Ovary (tissue), 3 donors: ENCODE measurements around the gene GJA4.

Experiments
- EP300 ChIP-seq: sonication (generic); formaldehyde crosslinking; IDR thresholded peaks from one replicate; pipeline ENCODE4 v1.6.1; 2017; ENCODE audit warnings: antibody characterized with exemption
- TF ChIP-seq, protein P1 (sequence below), 3 donors: fragments of 450-650 bp in 2 of 3; fragments of 200-600 bp in 1 of 3; IDR thresholded peaks; one replicate each; pipeline versions ENCODE4 v1.5.1 to v1.8.0; 2016 to 2022; ENCODE audit warnings: antibody characterized with exemption in 3 of 3, mild to moderate bottlenecking in 1 of 3
- donor health status: DM: no; HTN: no; CAD: no.

GRCh38 chr1:34743775-34744174 is 49.0 kb upstream of the GJA4 start:
- TF ChIP-seq, protein P1, sequence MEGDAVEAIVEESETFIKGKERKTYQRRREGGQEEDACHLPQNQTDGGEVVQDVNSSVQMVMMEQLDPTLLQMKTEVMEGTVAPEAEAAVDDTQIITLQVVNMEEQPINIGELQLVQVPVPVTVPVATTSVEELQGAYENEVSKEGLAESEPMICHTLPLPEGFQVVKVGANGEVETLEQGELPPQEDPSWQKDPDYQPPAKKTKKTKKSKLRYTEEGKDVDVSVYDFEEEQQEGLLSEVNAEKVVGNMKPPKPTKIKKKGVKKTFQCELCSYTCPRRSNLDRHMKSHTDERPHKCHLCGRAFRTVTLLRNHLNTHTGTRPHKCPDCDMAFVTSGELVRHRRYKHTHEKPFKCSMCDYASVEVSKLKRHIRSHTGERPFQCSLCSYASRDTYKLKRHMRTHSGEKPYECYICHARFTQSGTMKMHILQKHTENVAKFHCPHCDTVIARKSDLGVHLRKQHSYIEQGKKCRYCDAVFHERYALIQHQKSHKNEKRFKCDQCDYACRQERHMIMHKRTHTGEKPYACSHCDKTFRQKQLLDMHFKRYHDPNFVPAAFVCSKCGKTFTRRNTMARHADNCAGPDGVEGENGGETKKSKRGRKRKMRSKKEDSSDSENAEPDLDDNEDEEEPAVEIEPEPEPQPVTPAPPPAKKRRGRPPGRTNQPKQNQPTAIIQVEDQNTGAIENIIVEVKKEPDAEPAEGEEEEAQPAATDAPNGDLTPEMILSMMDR (IDR thresholded peaks at IDR 0.05) = no peak
- TF ChIP-seq EP300 = no peak
